ENCODE data around the gene ARHGAP30.

DNA sequence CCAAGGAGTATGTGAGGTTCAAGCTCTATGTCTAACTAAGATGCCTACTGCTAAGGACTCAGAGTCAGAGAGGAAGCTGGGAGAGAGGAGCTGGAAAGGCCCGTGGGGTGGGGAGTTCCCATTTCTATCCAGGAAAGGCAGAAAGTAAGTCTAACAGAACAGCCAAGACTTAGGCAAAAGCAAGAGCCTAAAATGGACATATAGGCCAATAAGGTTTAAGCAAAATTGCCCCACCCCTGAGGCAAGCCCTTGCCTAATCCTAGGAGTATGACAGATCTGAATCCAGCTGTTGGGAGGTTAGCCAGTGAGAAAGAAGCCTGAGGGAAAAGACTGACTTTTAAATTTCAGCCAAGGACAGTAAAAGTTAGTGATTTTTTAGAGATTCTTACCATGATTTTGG lies 26.8 kb upstream of the ARHGAP30 start:
- TF ChIP-seq, protein P1, sequence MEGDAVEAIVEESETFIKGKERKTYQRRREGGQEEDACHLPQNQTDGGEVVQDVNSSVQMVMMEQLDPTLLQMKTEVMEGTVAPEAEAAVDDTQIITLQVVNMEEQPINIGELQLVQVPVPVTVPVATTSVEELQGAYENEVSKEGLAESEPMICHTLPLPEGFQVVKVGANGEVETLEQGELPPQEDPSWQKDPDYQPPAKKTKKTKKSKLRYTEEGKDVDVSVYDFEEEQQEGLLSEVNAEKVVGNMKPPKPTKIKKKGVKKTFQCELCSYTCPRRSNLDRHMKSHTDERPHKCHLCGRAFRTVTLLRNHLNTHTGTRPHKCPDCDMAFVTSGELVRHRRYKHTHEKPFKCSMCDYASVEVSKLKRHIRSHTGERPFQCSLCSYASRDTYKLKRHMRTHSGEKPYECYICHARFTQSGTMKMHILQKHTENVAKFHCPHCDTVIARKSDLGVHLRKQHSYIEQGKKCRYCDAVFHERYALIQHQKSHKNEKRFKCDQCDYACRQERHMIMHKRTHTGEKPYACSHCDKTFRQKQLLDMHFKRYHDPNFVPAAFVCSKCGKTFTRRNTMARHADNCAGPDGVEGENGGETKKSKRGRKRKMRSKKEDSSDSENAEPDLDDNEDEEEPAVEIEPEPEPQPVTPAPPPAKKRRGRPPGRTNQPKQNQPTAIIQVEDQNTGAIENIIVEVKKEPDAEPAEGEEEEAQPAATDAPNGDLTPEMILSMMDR (IDR thresholded peaks at IDR 0.05; ENCODE audit: low read depth, low read length, poor library complexity, severe bottlenecking), result no peak
- TF ChIP-seq EZH2phosphoT487 (IDR thresholded peaks at IDR 0.05; ENCODE audit: borderline replicate concordance, low read length), result no peak

All from DOHH2 (cell line).